ENCODE measurements around the gene KIF19.

GRCh38 chr17:74314877-74315276, 11.1 kb upstream of the KIF19 start:
- TF ChIP-seq CTCF (IDR thresholded peaks at IDR 0.05; ENCODE audit: low read depth, low read length) (no peak), EZH2phosphoT487 (IDR thresholded peaks at IDR 0.05; ENCODE audit: low read depth) (no peak)
